Measurements from ENCODE around the gene ADK. TPM values are rescaled to one million over a fixed set of nuclear protein-coding genes. Genes with fewer than 3 reads are reported as not detected.

ADK gene
- total and polyA plus RNA-seq, 2 donors (not counting 3 experiments of a cell fraction or from before 2014, with no cell fraction given): 11.7 to 46.5 TPM

- H3K9me3 ChIP-seq (replicated peaks; ENCODE audit: control insufficient read depth, insufficient read depth, low read length): no peaks in the 10 kb centered on the region
- H3K79me2 ChIP-seq (ENCODE audit: control insufficient read depth, insufficient read depth, low read length): peaks cover 56% of the 10 kb centered on the region
- BruUV-seq (replicated peaks): no TSS peak
- intact Hi-C loops (cut with micrococcal nuclease) (no loop called here), dilution Hi-C loops (cut with MboI; ENCODE audit: extremely low pct_ligation_motif_present, low sequenced_read_pairs) (no loop called here)
- no peak overlapping the region for H2AFZ ChIP-seq (ENCODE audit: low read depth, low read length)
- H3K4me1 ChIP-seq (ENCODE audit: control insufficient read depth, extremely low read depth, insufficient read depth, low read length): peaks cover 15% of the 10 kb centered on the region
- no peak for FAIRE-seq
- POLR2A ChIA-PET: interaction anchor here (1.0 kb wide), 1 partner anchor 57 kb away, joined by 3 read pairs; no protein-coding TSS in a partner anchor
- H3K36me3 ChIP-seq (ENCODE audit: control insufficient read depth in 2 of 2, extremely low read depth in 1 of 2, insufficient read depth in 2 of 2, low read length in 2 of 2): no peaks in the 10 kb centered on the region
- H3K4me2 ChIP-seq (ENCODE audit: insufficient read depth, low read length): peak overlapping the region; percentile 19
- H3K27ac ChIP-seq (ENCODE audit: insufficient read depth, low read depth, low read length): no peak overlapping the region
- H3K27me3 ChIP-seq (ENCODE audit: control insufficient read depth in 2 of 2, insufficient read depth in 2 of 2, low read length in 2 of 2): no peaks in the 10 kb centered on the region
- no peak for DNase-seq (ENCODE audit: low read depth, low spot score)
- no peaks in the 10 kb centered on the region for H3K9me1 ChIP-seq (replicated peaks; ENCODE audit: control insufficient read depth, extremely low read depth, insufficient read depth, low read length)
- CTCF ChIA-PET: interaction anchor here (1.3 to 2.0 kb wide), 6 partner anchors 9 to 57 kb away, joined by 3 to 10 read pairs (median 5); no protein-coding TSS in a partner anchor
- no peak overlapping the region for H3K4me3 ChIP-seq (replicated peaks in 1 of 3; ENCODE audit: insufficient read depth in 1 of 3, low read depth in 1 of 3, low read length in 3 of 3)
- H4K20me1 ChIP-seq (replicated peaks; ENCODE audit: control insufficient read depth, extremely low read depth, insufficient read depth, low read length): no peaks in the 10 kb centered on the region
- H3K9ac ChIP-seq (replicated peaks; ENCODE audit: extremely low read depth, insufficient read depth, low read length): no peak overlapping the region
- TF ChIP-seq POLR2A (IDR thresholded peaks at IDR 0.05; ENCODE audit: low read depth, low read length): no peak
- no peak for TF ChIP-seq POLR2AphosphoS5 (IDR thresholded peaks at IDR 0.05; ENCODE audit: insufficient read depth, low read depth, low read length)
- TF ChIP-seq GATA2 (IDR thresholded peaks at IDR 0.05; ENCODE audit: insufficient read depth, insufficient read length, low read depth, low read length): no peak
- TF ChIP-seq FOS (IDR thresholded peaks at IDR 0.05; ENCODE audit: borderline replicate concordance, insufficient read depth, low read length): no peak
- no peak for TF ChIP-seq CTCF (IDR thresholded peaks at IDR 0.05; ENCODE audit: extremely low read depth in 1 of 2, insufficient read depth in 1 of 2, low read depth in 1 of 2, low read length in 2 of 2)
- TF ChIP-seq EZH2 (IDR thresholded peaks at IDR 0.05; ENCODE audit: borderline replicate concordance, low read depth, low read length, severe bottlenecking): no peak
- TF ChIP-seq JUN (IDR thresholded peaks at IDR 0.05; ENCODE audit: borderline replicate concordance, insufficient read depth, insufficient read length, low read depth): no peak
- TF ChIP-seq MYC (IDR thresholded peaks at IDR 0.05; ENCODE audit: low read depth, low read length): no peak
- no peak for TF ChIP-seq MAX (IDR thresholded peaks at IDR 0.05; ENCODE audit: insufficient read depth, insufficient read length)
Observed at GRCh38 chr10:74178042-74178791, 27.2 kb downstream of the ADK start.

All from endothelial cell of umbilical vein (primary cell).